Neural cell (in vitro differentiated cells): Measurements from ENCODE around the gene GCNT1. TPM values are rescaled to one million over a fixed set of nuclear protein-coding genes. Genes with fewer than 3 reads are reported as not detected.

ENCODE experiments used
- H2AFZ ChIP-seq: fragments of 200-600, 300-800 bp; sonication (generic), shearing (Covaris generic); 2 replicates; pipeline ENCODE4 v1.6.0; 2014; ENCODE audit warnings: low read depth, mild to moderate bottlenecking, antibody characterized with exemption, low read length, moderate library complexity
- H3F3A ChIP-seq: fragments of 200-600 bp; shearing (Covaris generic); 2 replicates; pipeline ENCODE4 v1.6.1; 2016; ENCODE audit warnings: mild to moderate bottlenecking, moderate library complexity, mixed read lengths, antibody characterized with exemption, low read length; ENCODE audit not compliant: insufficient read depth, poor library complexity, severe bottlenecking
- H3K27ac ChIP-seq: fragments of 200-600, 300-800 bp; sonication (generic), shearing (Covaris generic); 2 replicates; pipeline ENCODE4 v1.5.1; 2014; ENCODE audit warnings: mild to moderate bottlenecking, low read length, moderate library complexity
- H3K27me3 ChIP-seq: fragments of 300-800, 200-600 bp; sonication (generic), shearing (Covaris generic); 2 replicates; pipeline ENCODE4 v1.6.0; 2014; ENCODE audit warnings: mild to moderate bottlenecking, low read depth, low read length, moderate library complexity; ENCODE audit not compliant: insufficient read depth
- H3K36me3 ChIP-seq: fragments of 300-800, 200-600 bp; sonication (generic), shearing (Covaris generic); 2 replicates; pipeline ENCODE4 v1.5.1; 2014; ENCODE audit warnings: mild to moderate bottlenecking, antibody characterized with exemption, low read length, moderate library complexity; ENCODE audit not compliant: insufficient read depth
- H3K4me2 ChIP-seq: fragments of 300-800, 200-600 bp; sonication (generic), shearing (Covaris generic); 2 replicates; pipeline ENCODE4 v1.6.0; 2014; ENCODE audit warnings: mild to moderate bottlenecking, low read length
- H3K4me3 ChIP-seq: fragments of 300-800, 200-600 bp; sonication (generic), shearing (Covaris generic); 2 replicates; pipeline ENCODE4 v1.5.1; 2014; ENCODE audit warnings: mild to moderate bottlenecking, low read length, moderate library complexity
- H3K79me2 ChIP-seq: fragments of 200-600 bp; shearing (Covaris generic); replicated peaks from 2 replicates; pipeline ENCODE4 v1.6.0; 2014; ENCODE audit warnings: mild to moderate bottlenecking, low read length, moderate library complexity; ENCODE audit not compliant: insufficient read depth
- H3K9ac ChIP-seq: fragments of 300-800, 200-600 bp; sonication (generic), shearing (Covaris generic); 2 replicates; pipeline ENCODE4 v1.6.1; 2016; ENCODE audit warnings: mild to moderate bottlenecking, low read length, mixed read lengths
- H3K9me2 ChIP-seq: fragments of 200-600 bp; shearing (Covaris generic); 2 replicates; pipeline ENCODE4 v1.6.1; 2016; ENCODE audit warnings: mild to moderate bottlenecking, low read length, mixed read lengths; ENCODE audit not compliant: insufficient read depth
- H3K9me3 ChIP-seq: fragments of 200-600, 300-800 bp; sonication (generic), shearing (Covaris generic); 2 replicates; pipeline ENCODE4 v1.6.1; 2016; ENCODE audit warnings: mild to moderate bottlenecking, mixed run types, low read length, moderate library complexity, mixed read lengths
- H4K20me1 ChIP-seq: fragments of 200-600 bp; shearing (Covaris generic); 2 replicates; pipeline ENCODE4 v1.6.1; 2016; ENCODE audit warnings: mild to moderate bottlenecking, mixed run types; ENCODE audit not compliant: insufficient read depth
- EP300 ChIP-seq: fragments of 450-650 bp; conservative IDR thresholded peaks from 2 replicates; pipeline ENCODE4 v1.6.1; 2014; ENCODE audit warnings: antibody characterized with exemption, mild to moderate bottlenecking, moderate library complexity; ENCODE audit not compliant: poor library complexity, severe bottlenecking
- EZH2 ChIP-seq: fragments of 200-600, 300-800 bp; shearing (Covaris generic), sonication (generic); IDR thresholded peaks from 2 replicates; pipeline ENCODE4 v1.6.1; 2014; ENCODE audit warnings: antibody characterized with exemption, low read length, borderline replicate concordance, mild to moderate bottlenecking; ENCODE audit not compliant: insufficient read depth, poor library complexity, severe bottlenecking
- MXI1 ChIP-seq: fragments of 450-650 bp; conservative IDR thresholded peaks from 2 replicates; pipeline ENCODE4 v1.6.1; 2014; ENCODE audit warnings: antibody characterized with exemption, mild to moderate bottlenecking; ENCODE audit not compliant: poor library complexity, severe bottlenecking
- POLR2AphosphoS5 ChIP-seq: IDR thresholded peaks from 2 replicates; pipeline ENCODE4 v1.6.1; 2012
- RAD21 ChIP-seq: fragments of 450-650 bp; conservative IDR thresholded peaks from 2 replicates; pipeline ENCODE4 v1.6.1; 2014; ENCODE audit warnings: antibody characterized with exemption, mild to moderate bottlenecking, moderate library complexity
- SMC3 ChIP-seq: fragments of 450-650 bp; conservative IDR thresholded peaks from 2 replicates; pipeline ENCODE4 v1.6.1; 2014; ENCODE audit warnings: antibody characterized with exemption, mild to moderate bottlenecking, moderate library complexity; ENCODE audit not compliant: poor library complexity
- TAF1 ChIP-seq: IDR thresholded peaks from 2 replicates; pipeline ENCODE4 v1.6.1; 2012; ENCODE audit warnings: low read depth
- polyA plus RNA-seq: library from polyadenylated mRNA; depleted of rRNA; stranded (reverse); fragments of >200 nt; gene quantifications from 2 replicates; pipeline ENCODE4 v1.2.3, GENCODE V29; 2014
- TF ChIP-seq, protein P1 (sequence below): fragments of 450-650 bp; IDR thresholded peaks from 2 replicates; pipeline ENCODE4 v1.5.1; 2014; ENCODE audit warnings: antibody characterized with exemption, mild to moderate bottlenecking, moderate library complexity; ENCODE audit not compliant: poor library complexity, severe bottlenecking
- TF ChIP-seq, protein P2 (sequence below): IDR thresholded peaks from 2 replicates; pipeline ENCODE4 v1.6.1; 2012; ENCODE audit warnings: borderline replicate concordance

The GCNT1 gene
- polyA plus RNA-seq, 1 donor from 2014 or later: 0.22 TPM

DNA sequence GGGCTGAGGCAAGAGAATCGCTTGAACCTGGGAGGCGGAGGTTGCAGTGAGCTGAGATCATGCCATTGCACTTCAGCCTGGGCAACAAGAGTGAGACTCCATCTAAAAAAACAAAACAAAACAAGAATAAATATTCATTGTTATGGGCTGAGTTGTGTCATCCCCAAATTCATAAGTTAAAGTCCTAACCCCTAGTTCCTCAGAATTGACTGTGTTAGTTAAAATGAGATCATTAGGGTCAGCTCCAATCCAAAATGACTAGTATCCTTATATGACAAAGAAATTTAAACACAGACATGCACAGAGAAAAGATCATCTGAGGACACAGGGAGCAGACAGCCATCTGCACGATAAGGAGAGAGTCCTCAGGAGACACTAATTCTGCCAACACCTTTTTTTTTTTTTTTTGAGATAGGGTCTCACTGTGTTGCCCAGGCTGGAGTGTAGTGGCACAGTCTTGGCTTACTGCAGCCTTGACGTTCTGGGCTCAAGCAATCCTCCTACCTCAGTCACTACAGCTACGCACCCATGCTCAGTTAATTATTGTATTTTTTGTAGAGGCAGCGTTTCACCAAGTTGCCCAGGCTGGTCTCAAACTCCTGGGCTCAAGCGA is 32.1 kb upstream of the GCNT1 start:
- no peaks in the 10 kb centered on the region for H3F3A ChIP-seq
- H2AFZ ChIP-seq: no peak overlapping the region
- no peak overlapping the region for H3K9ac ChIP-seq
- no peak overlapping the region for H3K27ac ChIP-seq
- no peaks in the 10 kb centered on the region for H3K9me3 ChIP-seq
- no peaks in the 10 kb centered on the region for H3K79me2 ChIP-seq
- H3K4me3 ChIP-seq: no peak overlapping the region
- H4K20me1 ChIP-seq: no peaks in the 10 kb centered on the region
- H3K9me2 ChIP-seq: no peaks in the 10 kb centered on the region
- H3K36me3 ChIP-seq: no peaks in the 10 kb centered on the region
- H3K4me2 ChIP-seq: no peak overlapping the region
- H3K27me3 ChIP-seq: no peaks in the 10 kb centered on the region
- TF ChIP-seq EP300: no peak
- no peak for TF ChIP-seq TAF1
- no peak for TF ChIP-seq MXI1
- TF ChIP-seq POLR2AphosphoS5: no peak
- TF ChIP-seq EZH2: no peak
- TF ChIP-seq, protein P1, sequence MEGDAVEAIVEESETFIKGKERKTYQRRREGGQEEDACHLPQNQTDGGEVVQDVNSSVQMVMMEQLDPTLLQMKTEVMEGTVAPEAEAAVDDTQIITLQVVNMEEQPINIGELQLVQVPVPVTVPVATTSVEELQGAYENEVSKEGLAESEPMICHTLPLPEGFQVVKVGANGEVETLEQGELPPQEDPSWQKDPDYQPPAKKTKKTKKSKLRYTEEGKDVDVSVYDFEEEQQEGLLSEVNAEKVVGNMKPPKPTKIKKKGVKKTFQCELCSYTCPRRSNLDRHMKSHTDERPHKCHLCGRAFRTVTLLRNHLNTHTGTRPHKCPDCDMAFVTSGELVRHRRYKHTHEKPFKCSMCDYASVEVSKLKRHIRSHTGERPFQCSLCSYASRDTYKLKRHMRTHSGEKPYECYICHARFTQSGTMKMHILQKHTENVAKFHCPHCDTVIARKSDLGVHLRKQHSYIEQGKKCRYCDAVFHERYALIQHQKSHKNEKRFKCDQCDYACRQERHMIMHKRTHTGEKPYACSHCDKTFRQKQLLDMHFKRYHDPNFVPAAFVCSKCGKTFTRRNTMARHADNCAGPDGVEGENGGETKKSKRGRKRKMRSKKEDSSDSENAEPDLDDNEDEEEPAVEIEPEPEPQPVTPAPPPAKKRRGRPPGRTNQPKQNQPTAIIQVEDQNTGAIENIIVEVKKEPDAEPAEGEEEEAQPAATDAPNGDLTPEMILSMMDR: no peak
- TF ChIP-seq SMC3: no peak

DNA sequence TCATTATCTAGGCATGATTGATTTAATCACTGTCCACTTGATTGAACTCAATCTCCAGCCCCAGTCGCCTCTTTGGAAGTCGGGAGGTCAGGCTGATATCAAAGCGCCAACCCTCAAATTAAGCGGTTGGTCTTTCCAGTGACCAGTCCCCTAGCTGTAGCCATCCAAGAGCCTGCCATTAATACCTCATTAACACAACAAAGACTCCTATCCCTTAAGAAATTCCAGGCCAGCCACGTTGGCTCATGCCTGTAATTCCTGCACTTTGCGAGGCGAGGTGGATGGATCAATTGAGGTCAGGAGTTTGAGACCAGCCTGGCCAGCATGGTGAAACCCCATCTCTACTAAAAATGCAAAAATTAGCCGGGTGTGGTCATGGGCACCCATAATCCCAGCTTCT is 27.4 kb upstream of the GCNT1 start:
- H3K79me2 ChIP-seq: no peaks in the 10 kb centered on the region
- no peak overlapping the region for H3K4me2 ChIP-seq
- H3F3A ChIP-seq: no peaks in the 10 kb centered on the region
- H3K36me3 ChIP-seq: no peaks in the 10 kb centered on the region
- no peaks in the 10 kb centered on the region for H3K27me3 ChIP-seq
- no peaks in the 10 kb centered on the region for H3K9me3 ChIP-seq
- no peaks in the 10 kb centered on the region for H4K20me1 ChIP-seq
- no peak overlapping the region for H3K4me3 ChIP-seq
- no peak overlapping the region for H3K9ac ChIP-seq
- no peak overlapping the region for H3K27ac ChIP-seq
- no peaks in the 10 kb centered on the region for H3K9me2 ChIP-seq
- H2AFZ ChIP-seq: no peak overlapping the region
- TF ChIP-seq RAD21 (no peak), EZH2 (no peak), EP300 (no peak), MXI1 (no peak), SMC3 (no peak), TAF1 (no peak), POLR2AphosphoS5 (no peak)
- TF ChIP-seq, protein P1: no peak
- TF ChIP-seq, protein P2, sequence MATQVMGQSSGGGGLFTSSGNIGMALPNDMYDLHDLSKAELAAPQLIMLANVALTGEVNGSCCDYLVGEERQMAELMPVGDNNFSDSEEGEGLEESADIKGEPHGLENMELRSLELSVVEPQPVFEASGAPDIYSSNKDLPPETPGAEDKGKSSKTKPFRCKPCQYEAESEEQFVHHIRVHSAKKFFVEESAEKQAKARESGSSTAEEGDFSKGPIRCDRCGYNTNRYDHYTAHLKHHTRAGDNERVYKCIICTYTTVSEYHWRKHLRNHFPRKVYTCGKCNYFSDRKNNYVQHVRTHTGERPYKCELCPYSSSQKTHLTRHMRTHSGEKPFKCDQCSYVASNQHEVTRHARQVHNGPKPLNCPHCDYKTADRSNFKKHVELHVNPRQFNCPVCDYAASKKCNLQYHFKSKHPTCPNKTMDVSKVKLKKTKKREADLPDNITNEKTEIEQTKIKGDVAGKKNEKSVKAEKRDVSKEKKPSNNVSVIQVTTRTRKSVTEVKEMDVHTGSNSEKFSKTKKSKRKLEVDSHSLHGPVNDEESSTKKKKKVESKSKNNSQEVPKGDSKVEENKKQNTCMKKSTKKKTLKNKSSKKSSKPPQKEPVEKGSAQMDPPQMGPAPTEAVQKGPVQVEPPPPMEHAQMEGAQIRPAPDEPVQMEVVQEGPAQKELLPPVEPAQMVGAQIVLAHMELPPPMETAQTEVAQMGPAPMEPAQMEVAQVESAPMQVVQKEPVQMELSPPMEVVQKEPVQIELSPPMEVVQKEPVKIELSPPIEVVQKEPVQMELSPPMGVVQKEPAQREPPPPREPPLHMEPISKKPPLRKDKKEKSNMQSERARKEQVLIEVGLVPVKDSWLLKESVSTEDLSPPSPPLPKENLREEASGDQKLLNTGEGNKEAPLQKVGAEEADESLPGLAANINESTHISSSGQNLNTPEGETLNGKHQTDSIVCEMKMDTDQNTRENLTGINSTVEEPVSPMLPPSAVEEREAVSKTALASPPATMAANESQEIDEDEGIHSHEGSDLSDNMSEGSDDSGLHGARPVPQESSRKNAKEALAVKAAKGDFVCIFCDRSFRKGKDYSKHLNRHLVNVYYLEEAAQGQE: no peak
